ENCODE data around the gene C1orf210.

Gene C1orf210

DNA sequence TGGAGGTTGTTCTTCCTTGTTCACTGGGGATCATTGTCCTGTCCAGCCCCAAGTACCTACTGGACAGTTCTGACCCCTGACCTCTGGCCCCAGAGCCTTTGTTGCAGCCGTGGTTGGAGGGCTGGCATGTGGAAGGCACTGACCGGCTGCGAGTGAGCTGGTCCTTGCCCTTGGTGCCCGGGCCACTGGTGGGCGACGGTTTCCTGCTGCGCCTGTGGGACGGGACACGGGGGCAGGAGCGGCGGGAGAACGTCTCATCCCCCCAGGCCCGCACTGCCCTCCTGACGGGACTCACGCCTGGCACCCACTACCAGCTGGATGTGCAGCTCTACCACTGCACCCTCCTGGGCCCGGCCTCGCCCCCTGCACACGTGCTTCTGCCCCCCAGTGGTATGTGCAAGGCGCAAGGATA is 26.8 kb upstream of the C1orf210 start:
- DNase-seq, result no peak

DNA sequence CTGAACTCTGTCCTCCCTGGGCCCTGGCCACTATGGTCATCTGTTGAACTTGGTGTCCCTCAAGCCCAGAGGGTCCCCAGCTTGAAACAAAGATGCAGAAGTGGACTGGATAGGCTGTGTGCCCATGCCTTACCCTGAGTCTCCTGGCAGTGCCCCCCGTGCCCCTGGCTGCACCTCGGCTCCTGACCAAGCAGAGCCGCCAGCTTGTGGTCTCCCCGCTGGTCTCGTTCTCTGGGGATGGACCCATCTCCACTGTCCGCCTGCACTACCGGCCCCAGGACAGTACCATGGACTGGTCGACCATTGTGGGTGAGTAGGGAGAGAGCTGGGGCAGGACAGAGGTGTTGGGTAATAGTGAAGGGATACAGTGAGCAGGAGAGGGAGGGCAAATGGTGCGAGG is 26.1 kb upstream of the C1orf210 start:
- no peak for DNase-seq

DNA sequence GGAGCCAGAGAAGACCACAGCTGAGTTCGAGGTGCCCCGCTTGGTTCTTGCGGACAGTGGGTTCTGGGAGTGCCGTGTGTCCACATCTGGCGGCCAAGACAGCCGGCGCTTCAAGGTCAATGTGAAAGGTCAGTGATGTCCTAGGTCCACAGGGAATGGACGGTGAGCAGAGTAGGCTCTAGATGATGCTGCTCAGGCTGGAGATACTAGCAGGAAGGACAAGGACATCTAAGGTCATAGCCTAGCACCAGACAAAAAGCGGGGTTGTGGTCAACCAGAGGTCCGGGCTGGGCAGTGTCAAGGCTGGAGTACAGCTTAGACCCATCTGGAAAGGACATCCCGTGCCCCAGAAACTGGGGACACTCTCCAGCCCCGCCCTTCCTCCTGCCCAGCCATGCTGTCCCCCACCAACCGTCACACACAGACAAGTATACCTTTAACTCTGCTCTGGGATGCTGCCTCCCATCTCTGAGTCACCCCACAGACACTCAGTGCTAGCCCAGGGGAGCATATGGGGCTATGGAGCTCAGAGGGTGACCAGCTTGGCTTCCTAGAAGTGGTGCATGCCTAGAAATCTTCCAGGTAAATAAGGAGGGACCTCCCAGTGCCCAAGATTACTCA is 24.1 kb upstream of the C1orf210 start:
- no peak for DNase-seq

DNA sequence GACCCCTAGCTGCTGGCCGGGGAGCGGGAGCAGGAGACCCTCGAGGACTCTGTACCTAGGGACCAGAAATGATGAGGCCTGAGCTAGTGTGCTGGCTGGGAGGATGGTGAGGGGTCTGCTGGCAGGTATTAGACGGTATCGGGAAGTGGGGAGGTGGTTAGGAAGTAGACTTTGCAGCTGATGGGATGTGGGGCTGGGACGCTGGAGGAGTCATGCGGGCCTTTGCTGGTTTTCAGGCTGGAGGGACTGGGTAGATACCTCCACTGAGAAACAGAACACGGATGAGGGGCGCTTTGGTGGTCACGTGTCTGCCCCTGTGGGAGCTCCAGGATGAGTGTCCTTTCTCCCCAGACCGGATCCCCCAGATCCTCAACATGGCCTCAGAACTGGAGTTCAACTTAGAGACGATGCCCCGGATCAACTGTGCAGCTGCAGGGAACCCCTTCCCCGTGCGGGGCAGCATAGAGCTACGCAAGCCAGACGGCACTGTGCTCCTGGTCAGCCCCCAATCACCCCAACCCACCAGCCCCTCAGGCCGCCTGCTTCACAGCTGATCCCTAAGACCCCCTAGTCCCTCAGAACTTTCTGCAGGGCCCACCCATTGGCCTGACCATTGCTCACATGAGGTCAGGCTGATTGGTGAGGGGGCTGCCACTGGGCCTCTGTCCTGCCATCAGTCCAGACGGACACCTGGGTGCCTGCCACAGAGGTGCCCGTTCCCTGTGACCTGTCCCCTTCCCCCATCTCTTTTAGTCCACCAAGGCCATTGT is 23.4 kb upstream of the C1orf210 start:
- DNase-seq, result no peak

DNA sequence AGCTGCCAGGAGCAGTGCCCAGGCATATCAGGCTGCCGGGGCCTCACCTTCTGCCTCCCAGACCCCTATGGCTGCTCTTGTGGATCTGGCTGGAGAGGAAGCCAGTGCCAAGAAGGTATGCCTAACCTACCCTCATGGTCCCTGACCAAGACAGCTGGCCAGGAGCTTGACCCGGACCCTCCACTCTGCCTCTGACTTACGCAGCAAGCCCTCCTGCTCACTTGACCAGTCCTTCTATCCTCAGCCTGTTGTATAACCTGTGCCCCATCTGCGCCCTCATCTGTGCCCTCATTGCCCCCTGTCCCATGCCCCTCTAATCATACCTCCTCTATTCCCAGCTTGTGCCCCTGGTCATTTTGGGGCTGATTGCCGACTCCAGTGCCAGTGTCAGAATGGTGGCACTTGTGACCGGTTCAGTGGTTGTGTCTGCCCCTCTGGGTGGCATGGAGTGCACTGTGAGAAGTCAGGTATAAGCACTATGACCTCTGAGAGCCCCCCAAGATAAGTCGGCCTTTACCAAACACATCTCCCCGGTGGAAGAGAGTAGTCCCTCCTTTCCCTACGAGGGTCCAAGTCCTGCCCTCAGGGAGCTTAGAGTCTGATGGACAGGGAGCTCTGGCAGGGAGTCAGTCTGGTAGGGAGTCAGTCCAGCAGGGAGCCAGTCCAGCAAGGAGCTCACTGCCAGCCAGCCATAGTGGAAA is 22.2 kb upstream of the C1orf210 start:
- DNase-seq, result no peak

DNA sequence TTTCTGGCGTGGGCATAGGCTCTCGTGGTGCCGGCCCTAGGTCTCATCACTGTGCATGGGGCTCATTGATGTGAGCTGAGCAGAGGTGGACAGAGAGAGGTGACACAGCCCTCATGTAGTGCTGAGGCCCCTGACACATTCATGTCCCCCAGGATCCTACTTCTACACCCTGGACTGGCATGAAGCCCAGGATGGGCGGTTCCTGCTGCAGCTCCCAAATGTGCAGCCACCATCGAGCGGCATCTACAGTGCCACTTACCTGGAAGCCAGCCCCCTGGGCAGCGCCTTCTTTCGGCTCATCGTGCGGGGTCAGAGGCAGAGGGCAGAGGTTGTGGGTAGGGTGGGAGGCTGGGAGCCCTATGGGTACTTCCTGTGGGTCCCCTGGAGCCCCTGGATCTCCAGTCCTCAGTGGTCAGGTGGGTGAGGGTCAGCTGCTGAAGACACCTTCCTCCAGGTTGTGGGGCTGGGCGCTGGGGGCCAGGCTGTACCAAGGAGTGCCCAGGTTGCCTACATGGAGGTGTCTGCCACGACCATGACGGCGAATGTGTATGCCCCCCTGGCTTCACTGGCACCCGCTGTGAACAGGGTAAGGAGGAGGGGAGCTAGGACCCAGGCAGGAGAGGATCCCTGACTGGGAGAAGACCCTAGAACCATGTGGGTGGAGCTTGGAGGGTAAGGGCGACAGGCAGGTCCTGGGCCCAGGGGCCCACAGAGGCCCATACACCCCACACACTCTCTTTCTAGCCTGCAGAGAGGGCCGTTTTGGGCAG is 21.5 kb upstream of the C1orf210 start:
- no peak for DNase-seq

DNA sequence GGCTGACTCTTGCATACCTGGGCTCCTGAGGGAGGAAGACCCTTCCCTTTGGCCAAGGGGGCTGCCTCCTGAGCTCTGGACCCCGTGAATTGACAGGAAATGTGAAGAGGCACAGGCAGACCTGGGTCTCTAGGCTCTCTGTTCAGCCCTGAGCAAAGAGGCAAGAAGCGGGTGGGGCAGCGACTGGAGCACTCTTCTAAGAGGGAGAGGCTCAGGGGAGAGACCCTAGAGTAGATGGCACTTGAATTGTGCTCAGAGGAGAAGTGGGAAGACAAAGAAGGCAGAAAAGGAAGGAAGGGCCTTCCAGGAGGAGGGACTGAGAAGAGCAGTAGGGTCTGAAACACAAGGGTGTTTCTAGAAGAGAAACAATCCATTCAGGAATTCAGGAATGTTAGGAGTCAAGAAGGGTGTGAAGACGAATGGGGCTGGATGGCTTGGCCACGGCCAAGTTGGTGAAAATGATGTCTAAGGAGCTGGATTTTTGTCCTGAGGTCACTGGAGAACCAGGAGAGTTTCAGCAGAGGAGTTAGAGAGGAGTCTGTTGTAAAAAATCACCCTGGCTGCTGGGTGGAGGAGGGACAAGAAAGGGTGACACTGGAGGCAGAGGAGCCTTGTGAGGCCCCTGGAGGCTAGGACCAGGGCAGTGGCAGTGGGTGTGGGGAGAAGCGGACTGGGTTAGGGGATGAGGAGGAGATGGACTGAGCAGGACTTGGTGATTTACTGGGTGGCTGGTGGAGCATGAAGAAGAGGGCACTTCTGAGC is 20.7 kb upstream of the C1orf210 start:
- DNase-seq, result no peak

DNA sequence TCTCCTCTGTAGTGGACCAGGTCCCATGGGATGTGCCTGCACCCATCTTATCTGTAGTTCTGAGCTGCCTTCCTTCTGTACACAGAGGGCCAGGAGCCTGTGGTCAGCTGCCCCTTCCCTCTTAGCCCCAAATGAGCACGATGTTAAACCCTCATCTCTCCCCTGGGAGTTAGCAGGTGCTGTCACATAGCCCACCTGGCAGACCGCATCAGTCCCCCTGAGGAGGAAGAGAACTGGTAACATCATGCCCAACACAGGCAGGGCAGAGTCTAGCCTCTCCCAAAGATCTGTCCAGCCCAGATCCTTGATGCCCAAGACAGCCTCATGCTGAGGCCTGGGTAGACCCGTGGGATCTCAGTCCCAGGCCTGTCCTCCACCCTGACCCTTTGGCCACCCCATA is 20.1 kb upstream of the C1orf210 start:
- DNase-seq, result no peak

DNA sequence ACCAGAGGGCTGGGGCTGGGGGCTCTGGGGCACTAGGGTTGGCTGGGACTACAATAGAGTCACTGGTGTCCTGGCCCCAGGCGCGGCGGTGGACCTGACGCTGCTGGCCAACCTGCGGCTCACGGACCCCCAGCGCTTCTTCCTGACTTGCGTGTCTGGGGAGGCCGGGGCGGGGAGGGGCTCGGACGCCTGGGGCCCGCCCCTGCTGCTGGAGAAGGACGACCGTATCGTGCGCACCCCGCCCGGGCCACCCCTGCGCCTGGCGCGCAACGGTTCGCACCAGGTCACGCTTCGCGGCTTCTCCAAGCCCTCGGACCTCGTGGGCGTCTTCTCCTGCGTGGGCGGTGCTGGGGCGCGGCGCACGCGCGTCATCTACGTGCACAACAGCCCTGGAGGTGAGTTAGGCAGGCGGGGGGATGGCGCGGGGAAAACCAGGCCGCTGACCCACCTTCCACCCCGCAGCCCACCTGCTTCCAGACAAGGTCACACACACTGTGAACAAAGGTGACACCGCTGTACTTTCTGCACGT is 19.5 kb upstream of the C1orf210 start:
- DNase-seq, result no peak

DNA sequence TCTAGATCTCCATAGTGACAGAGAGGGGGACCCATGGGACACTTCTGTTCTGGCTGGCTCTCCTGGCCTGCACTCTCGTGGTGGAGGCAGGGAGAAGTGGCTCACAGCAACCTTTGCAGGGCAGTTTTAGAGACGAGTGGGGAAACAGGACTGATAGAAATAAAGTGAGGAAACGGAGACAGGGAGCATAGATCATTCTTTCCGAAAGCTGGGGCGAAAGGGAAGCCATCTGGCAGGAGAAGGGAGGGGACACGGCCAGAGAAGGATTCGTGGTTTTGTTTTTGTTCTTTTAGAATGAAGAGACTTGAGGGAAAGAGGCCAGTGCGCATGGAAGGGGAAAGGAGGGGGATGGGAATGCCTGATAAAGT is 18.9 kb upstream of the C1orf210 start:
- no peak for DNase-seq

DNA sequence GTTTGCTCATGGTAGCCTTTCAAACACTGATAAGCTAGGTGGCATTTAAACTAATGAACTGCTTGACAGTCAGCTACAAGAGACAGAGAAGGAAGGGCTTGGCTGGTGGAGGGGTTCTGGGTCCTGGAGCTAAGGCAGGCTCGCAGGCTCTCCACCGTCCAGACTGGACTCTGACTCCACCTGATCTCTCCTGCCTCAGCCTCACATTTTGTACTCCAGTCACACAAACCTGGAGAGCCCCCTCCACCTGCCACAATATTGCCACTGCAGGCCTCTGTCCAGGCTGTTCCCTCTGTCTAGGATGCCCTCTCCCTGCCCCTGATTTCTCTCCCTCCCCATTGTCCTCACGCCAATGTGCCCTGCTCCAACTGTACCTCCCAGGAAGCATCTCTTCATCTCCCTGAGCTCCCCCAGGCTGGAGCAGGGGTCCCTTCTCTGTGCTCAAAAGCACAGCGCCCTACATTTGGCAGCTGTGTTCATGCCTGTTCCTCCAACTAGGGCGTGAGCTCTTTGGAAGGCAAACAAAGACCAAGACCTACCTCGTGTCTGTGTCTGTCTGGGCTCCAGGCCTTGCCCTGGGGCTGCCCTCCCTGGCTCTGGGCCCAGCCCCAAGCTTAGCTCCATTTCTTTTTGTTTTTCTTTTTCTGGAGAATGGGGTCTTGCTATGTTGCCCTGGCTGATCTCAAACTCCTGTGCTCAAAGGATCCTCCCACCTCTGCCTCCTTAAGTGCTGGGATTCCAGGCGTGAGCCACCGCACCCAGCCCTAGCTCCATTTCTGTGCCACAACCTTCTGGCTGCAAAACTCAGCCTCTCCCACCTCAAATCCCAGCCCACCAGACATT is 18.3 kb upstream of the C1orf210 start:
- no peak for DNase-seq

DNA sequence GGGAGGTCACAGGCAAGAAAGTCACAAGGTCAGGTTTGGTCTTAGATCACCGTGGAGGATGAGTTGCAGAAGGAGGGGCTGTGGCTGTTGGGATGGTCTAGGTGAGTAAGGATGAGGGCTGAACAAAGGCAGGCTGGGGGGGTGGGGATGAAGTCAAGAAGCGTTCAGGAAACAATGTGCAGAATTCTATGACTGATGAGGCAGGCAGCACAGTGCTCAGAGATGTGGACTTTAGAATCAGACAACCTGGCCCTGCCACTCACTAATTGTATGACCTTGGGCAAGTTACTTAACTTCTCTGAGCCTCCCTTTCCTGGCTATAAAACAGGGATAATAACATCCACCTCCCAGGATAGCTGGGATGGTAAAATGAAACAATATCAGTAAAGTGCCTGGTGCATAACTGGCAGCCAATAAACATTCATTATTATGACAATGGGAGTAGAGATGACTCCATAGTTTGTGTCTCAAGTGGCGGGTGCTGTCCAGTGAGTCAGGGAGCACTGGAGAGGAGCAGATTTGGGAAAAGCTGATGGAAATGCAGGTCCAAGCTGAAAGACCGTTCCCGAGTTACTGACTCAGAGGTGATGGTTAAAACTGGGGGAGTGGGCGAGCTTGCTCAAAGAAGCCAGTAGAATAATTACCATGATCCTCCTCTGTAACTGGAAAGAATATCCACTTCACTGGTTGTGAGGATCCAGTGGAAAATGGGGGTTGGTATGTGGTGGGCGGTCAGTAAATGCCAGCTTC is 17.5 kb upstream of the C1orf210 start:
- no peak for DNase-seq

DNA sequence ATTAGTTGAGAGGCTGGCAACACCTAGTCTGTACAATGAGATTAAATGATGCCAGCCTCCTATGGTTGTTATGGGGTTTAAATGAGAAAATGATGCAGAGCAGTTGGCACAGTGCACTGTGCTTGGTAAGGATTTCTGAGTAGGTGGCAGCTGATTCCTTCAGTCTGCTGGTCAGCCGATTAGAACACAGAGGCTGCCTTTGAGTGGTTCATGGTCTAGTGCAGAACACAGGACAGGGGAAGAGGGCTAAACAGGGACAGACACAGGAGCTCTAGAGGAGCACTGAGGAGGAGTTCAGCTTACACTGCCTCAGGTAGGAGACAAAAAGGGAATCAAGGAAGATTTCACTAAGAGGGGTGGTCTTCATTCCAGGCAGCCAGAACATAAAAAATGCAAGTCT is 16.8 kb upstream of the C1orf210 start:
- no peak for DNase-seq

DNA sequence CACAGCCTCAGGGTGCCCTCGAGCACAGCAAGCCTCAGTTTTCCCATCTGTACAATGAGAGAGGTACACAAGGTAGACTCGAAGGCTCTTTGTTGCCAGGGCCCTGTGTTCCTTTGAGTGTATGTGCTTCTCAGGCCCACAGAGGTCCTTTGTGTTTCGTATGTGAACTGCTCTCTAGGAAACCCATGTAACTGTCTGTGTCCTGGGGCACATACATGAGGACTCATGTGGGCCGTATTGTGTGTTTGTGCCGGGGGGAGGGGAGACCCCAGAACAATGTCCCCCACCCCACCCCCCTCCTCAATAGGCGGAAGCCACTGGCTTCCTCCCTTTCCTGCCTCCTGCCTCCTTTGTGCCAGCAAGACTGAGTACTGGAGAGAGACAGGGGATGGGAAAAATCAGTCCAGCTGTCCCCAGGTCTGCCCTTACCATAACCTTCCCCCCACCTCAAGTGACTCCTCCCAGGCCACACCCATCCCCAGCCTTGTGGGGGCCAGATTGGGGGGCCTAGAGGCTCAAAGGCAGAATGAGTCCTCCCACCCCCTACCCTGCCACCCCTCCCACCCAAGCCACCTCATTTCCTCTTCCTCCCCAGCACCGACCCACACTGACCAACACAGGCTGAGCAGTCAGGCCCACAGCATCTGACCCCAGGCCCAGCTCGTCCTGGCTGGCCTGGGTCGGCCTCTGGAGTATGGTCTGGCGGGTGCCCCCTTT is 15.2 kb upstream of the C1orf210 start, which contains the start of gene TIE1:
Gene TIE1 (plus strand): TSS at position 605 of the 717 bp plus-strand sequence. CDS start 90 bp downstream, at position 695.
- no peak for DNase-seq

DNA sequence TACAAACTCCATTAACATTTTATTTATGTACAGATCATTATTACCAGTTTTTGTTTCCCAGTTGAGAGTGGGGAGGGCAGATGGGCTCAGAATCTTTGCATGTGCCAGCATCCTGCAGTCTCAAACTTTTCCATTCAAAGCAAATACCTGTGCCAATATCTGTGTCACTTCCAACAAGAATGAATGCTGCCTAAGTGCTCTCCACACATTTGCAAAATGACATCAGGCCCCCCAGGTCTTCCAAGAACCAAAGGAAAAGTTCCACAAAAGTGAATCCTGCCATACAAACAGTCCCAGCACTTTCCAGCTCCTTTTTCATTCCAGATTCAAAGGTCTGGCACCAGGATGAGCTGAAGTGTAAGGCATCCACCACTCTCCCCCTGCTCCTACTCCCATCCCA is 13.7 kb upstream of the C1orf210 start:
- DNase-seq, result no peak

DNA sequence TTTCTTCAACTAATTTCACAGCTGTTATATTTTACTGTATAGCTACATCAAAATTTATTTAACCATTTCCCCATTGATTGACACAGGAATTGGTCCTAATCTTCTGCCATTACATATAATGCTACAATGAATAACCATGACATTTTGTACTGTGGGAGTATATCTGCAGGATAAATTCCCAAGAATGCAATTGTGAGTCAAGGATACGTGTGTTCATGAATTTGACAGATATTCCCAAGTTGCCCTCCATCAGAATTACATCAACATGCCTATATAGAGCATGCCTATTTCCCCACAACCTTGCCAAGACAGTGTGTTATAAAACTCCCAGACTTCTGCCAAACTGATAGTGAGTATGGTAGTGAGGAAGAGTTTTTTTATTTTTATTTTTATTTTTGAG is 12.7 kb upstream of the C1orf210 start:
- DNase-seq, result no peak

DNA sequence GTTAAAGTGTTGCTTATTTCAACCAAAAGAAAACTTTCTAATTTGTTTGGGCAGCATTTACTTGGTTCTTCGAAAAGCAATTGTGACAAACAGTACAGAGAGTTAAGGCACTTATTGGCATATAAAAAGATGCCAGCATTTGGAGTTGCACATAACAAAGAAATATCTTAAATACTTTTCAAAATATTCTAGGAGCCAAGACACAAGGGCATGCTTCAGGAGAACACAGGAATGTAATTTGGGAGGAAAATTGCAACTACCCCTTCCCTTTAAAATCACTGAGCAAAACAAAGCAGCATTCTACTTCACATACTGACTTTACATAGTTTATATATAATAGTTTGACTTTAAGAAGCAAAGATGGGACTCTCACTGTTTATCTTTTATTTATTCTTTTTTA is 10.8 kb upstream of the C1orf210 start:
- DNase-seq, result no peak

DNA sequence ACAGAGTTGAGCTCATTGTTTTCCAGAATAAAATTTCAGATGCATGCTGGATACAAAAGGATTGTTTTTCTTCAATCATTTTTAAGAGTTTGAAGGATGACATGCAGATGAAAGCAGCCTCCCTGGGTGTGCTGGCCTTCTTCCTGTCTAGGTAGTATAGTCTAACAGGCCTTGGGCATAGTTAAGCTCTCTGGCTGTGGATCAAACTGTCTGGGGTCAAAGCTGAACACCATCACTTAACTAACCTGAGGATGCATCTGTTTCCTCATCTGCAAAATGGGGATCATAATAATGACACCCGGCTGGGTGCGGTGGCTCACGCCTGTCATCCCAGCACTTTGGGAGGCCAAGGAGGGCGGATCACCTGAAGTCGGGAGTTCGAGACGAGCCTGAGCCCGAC is 9.4 kb upstream of the C1orf210 start:
- DNase-seq, result no peak

DNA sequence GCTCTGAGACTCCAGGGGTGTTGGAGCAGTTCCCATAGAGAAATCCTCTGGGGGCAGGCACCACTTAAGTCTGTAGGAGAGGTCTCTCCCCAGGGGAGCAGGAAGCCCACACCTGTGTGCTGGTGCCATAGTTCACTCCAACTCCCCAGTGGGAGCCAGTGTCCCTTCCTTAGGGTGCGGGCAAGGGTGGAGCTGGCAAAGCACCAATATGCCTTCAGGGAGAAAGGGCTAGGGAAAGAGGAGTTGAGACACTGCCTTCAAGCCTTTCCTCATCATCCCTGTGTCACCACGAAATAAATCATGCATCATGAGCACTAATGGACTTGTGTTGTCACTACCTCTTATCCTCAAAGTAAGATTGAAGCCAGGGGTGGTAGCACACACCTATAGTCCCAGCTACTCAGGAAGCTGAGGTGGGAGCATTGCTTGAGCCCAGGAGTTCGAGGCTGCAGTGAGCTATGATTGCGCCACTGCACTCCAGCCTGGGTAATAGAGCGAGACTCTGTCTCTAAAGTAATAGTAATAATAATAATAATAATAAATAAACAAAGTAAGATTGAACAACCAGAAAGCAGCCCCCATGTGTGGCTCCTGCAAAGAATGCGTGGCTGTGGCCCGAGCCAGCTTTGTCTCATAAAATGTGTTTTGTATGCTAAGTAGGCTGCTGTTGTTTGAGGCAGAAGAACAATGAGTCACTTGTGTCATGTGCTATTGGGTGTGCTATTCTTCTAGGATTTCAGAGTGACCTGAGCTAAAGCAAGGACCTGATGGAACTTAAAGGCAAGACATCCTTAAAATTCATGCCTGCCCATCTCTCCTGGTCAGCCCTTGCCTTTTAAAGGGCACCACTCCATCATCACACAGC is 8.7 kb upstream of the C1orf210 start:
- DNase-seq, result no peak

Measured in effector CD4-positive, alpha-beta T cell (primary cell).